ENCODE results near the gene PTGER1.

PTGER1 gene

GRCh38 chr19:14430712-14431111 lies 44.4 kb downstream of the PTGER1 start:
- TF ChIP-seq, protein P1, sequence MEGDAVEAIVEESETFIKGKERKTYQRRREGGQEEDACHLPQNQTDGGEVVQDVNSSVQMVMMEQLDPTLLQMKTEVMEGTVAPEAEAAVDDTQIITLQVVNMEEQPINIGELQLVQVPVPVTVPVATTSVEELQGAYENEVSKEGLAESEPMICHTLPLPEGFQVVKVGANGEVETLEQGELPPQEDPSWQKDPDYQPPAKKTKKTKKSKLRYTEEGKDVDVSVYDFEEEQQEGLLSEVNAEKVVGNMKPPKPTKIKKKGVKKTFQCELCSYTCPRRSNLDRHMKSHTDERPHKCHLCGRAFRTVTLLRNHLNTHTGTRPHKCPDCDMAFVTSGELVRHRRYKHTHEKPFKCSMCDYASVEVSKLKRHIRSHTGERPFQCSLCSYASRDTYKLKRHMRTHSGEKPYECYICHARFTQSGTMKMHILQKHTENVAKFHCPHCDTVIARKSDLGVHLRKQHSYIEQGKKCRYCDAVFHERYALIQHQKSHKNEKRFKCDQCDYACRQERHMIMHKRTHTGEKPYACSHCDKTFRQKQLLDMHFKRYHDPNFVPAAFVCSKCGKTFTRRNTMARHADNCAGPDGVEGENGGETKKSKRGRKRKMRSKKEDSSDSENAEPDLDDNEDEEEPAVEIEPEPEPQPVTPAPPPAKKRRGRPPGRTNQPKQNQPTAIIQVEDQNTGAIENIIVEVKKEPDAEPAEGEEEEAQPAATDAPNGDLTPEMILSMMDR (IDR thresholded peaks at IDR 0.05; ENCODE audit: low read length, missing control alignments) = no peak
- no peak for DNase-seq (ENCODE audit: low read depth)
- H3K4me3 ChIP-seq (replicated peaks; ENCODE audit: low read depth, low read length) = no peak overlapping the region

- no peak for DNase-seq (ENCODE audit: low read depth)
- TF ChIP-seq, protein P1 (IDR thresholded peaks at IDR 0.05; ENCODE audit: low read length, missing control alignments) = no peak
- no peak overlapping the region for H3K4me3 ChIP-seq (replicated peaks; ENCODE audit: low read depth, low read length)
These were observed 46.2 kb downstream of the PTGER1 start for GRCh38 chr19:14428882-14429416.

GRCh38 chr19:14427461-14427860 lies 47.7 kb downstream of the PTGER1 start:
- TF ChIP-seq, protein P1 (IDR thresholded peaks at IDR 0.05; ENCODE audit: low read length, missing control alignments) = no peak
- no peak for DNase-seq (ENCODE audit: low read depth)
- H3K4me3 ChIP-seq (replicated peaks; ENCODE audit: low read depth, low read length) = no peak overlapping the region

DNA sequence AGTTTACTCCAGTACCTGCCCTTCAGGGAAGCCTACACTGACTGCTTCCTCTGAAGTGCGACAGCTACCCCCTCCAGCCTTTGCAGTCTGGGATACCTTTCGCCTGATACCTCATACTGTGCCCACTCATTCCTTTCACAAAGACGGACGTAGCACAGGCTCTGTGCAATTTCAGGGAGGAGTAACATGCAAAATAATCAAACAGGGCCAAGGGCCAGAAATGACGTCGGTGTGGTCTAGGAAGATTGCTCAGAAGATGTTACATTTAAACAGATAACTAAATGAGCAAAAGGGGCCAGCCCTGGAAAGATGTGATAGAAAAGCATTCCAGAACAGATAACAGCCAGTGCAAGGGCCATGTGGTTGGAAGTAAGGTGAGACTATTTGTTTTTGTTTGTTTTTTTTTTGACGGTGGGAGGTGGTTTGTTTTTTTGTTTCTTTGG lies 49.4 kb downstream of the PTGER1 start:
- peak; percentile 57 for DNase-seq (ENCODE audit: low read depth)
- TF ChIP-seq, protein P1 (IDR thresholded peaks at IDR 0.05; ENCODE audit: low read length, missing control alignments) = no peak
- no peak overlapping the region for H3K4me3 ChIP-seq (replicated peaks; ENCODE audit: low read depth, low read length)

All from fibroblast of pulmonary artery (primary cell).